SU-DHL-6 (cell line): ENCODE data around the gene RB1.

Source experiments
- H2AFZ ChIP-seq: fragments of 200-600 bp; sonication (generic); 2 replicates; pipeline ENCODE4 v1.6.1; 2014; ENCODE audit warnings: low read depth, mild to moderate bottlenecking, moderate library complexity, mixed read lengths, antibody characterized with exemption, low read length; ENCODE audit not compliant: severe bottlenecking
- H3F3A ChIP-seq: fragments of 200-600 bp; shearing (Covaris generic); 2 replicates; pipeline ENCODE4 v1.6.0; 2016; ENCODE audit warnings: antibody characterized with exemption, mild to moderate bottlenecking; ENCODE audit not compliant: insufficient read depth
- H3K27ac ChIP-seq: fragments of 200-600 bp; sonication (generic); 2 replicates; pipeline ENCODE4 v1.5.1; 2016; ENCODE audit warnings: low read depth, mild to moderate bottlenecking, low read length, moderate library complexity, mixed read lengths
- H3K27me3 ChIP-seq: fragments of 200-600 bp; sonication (generic), shearing (Covaris generic); 2 replicates; pipeline ENCODE4 v1.6.0; 2014; ENCODE audit warnings: mild to moderate bottlenecking, low read length
- H3K36me3 ChIP-seq: fragments of 200-600 bp; sonication (generic); 2 replicates; pipeline ENCODE4 v1.6.1; 2014; ENCODE audit warnings: mild to moderate bottlenecking, low read length, mixed read lengths
- H3K4me2 ChIP-seq: fragments of 300-600, 200-600 bp; shearing (Covaris generic), sonication (generic); 2 replicates; pipeline ENCODE4 v1.6.0; 2014; ENCODE audit warnings: low read length, low read depth, mild to moderate bottlenecking; ENCODE audit not compliant: poor library complexity, severe bottlenecking
- H3K4me3 ChIP-seq: fragments of 200-600 bp; sonication (generic); 2 replicates; pipeline ENCODE4 v1.5.1; 2014; ENCODE audit warnings: antibody characterized with exemption, low read length, mild to moderate bottlenecking, mixed read lengths; ENCODE audit not compliant: insufficient read depth, poor library complexity, severe bottlenecking
- H3K79me2 ChIP-seq: fragments of 200-600 bp; sonication (generic); 2 replicates; pipeline ENCODE4 v1.6.1; 2014; ENCODE audit warnings: mild to moderate bottlenecking, low read length, moderate library complexity; ENCODE audit not compliant: insufficient read depth
- H3K9ac ChIP-seq: fragments of 200-600 bp; sonication (generic); 2 replicates; pipeline ENCODE4 v1.7.0; 2014; ENCODE audit warnings: mild to moderate bottlenecking, low read length
- H3K9me2 ChIP-seq: fragments of 200-600 bp; sonication (generic); replicated peaks from 2 replicates; pipeline ENCODE4 v1.6.1; 2014; ENCODE audit warnings: low read length; ENCODE audit not compliant: insufficient read depth
- H3K9me3 ChIP-seq: fragments of 200-600 bp; sonication (generic); 2 replicates; pipeline ENCODE4 v1.6.1; 2014; ENCODE audit warnings: low read length, mixed read lengths; ENCODE audit not compliant: insufficient read depth
- H4K20me1 ChIP-seq: fragments of 200-600 bp; sonication (generic); 2 replicates; pipeline ENCODE4 v1.6.1; 2014; ENCODE audit warnings: low read depth, mild to moderate bottlenecking, antibody characterized with exemption, low read length, moderate library complexity, mixed read lengths
- CTCF ChIP-seq: fragments of 200-600 bp; sonication (generic); IDR thresholded peaks from one replicate; pipeline ENCODE4 v1.5.1; 2017; ENCODE audit warnings: antibody characterized with exemption, mild to moderate bottlenecking, low read length, moderate library complexity; ENCODE audit not compliant: insufficient read depth, poor library complexity, severe bottlenecking
- EZH2phosphoT487 ChIP-seq: fragments of 200-600 bp; sonication (generic), shearing (Covaris generic); conservative IDR thresholded peaks from 2 replicates; pipeline ENCODE4 v1.6.1; 2018; ENCODE audit warnings: mild to moderate bottlenecking, antibody characterized with exemption, low read length, moderate library complexity, mixed read lengths

The RB1 gene

GRCh38 chr13:48431431-48431830 lies 127.9 kb downstream of the RB1 start:
- no peak overlapping the region for H3K27ac ChIP-seq
- no peaks in the 10 kb centered on the region for H3K79me2 ChIP-seq
- H2AFZ ChIP-seq = no peak overlapping the region
- H3K4me2 ChIP-seq = no peak overlapping the region
- no peak overlapping the region for H3K4me3 ChIP-seq
- no peak overlapping the region for H3K9ac ChIP-seq
- no peak for TF ChIP-seq EZH2phosphoT487
- no peak for TF ChIP-seq CTCF
- H3K9me3 ChIP-seq = no peaks in the 10 kb centered on the region
- peaks cover 7% of the 10 kb centered on the region; the same call in 1 of the 2 replicates for H3K36me3 ChIP-seq
- H4K20me1 ChIP-seq = no peaks in the 10 kb centered on the region
- H3F3A ChIP-seq = no peaks in the 10 kb centered on the region; the same call in 1 of the 2 replicates
- H3K9me2 ChIP-seq = no peaks in the 10 kb centered on the region
- no peaks in the 10 kb centered on the region for H3K27me3 ChIP-seq

GRCh38 chr13:48431987-48432615 lies 128.6 kb downstream of the RB1 start:
- H3K27ac ChIP-seq = no peak overlapping the region
- H3K9ac ChIP-seq = no peak overlapping the region
- no peaks in the 10 kb centered on the region for H3K79me2 ChIP-seq
- H3K36me3 ChIP-seq = peaks cover 7% of the 10 kb centered on the region; the same call in 1 of the 2 replicates
- H3F3A ChIP-seq = no peaks in the 10 kb centered on the region; the same call in 1 of the 2 replicates
- TF ChIP-seq CTCF = no peak
- no peak overlapping the region for H3K4me3 ChIP-seq
- no peaks in the 10 kb centered on the region for H3K9me2 ChIP-seq
- H3K27me3 ChIP-seq = no peaks in the 10 kb centered on the region
- no peak overlapping the region for H3K4me2 ChIP-seq
- H2AFZ ChIP-seq = no peak overlapping the region
- no peaks in the 10 kb centered on the region for H3K9me3 ChIP-seq
- no peaks in the 10 kb centered on the region for H4K20me1 ChIP-seq

- Histone ChIP-seq H3K79me2 (no peaks in the 10 kb centered on the region), H3K4me2 (no peak overlapping the region), H2AFZ (no peak overlapping the region), H3K27me3 (no peaks in the 10 kb centered on the region), H3K4me3 (no peak overlapping the region), H3K36me3 (peaks cover 7% of the 10 kb centered on the region; the same call in 1 of the 2 replicates), H3K9me3 (no peaks in the 10 kb centered on the region), H3K27ac (no peak overlapping the region), H4K20me1 (no peaks in the 10 kb centered on the region), H3F3A (no peaks in the 10 kb centered on the region; the same call in 1 of the 2 replicates), H3K9ac (no peak overlapping the region), H3K9me2 (no peaks in the 10 kb centered on the region)
- TF ChIP-seq EZH2phosphoT487 (no peak), CTCF (no peak)
These were observed 130.6 kb downstream of the RB1 start for GRCh38 chr13:48434200-48434599.
